HepG2 (cell line): Measurements from ENCODE around the gene SLC28A1. TPM values are rescaled to one million over a fixed set of nuclear protein-coding genes. Genes with fewer than 3 reads are reported as not detected.

Source experiments
- ARID3A ChIP-seq: IDR thresholded peaks from 2 replicates; pipeline ENCODE4 v1.6.1; 2012; ENCODE audit warnings: low read depth, low read length, improper control_type of control experiment
- ATRX ChIP-seq: sonication (generic); formaldehyde crosslinking; IDR thresholded peaks from 2 replicates; pipeline ENCODE4 v1.4.0; 2020; ENCODE audit warnings: missing genetic modification reagents, borderline replicate concordance
- CERS6 ChIP-seq: sonication (generic); formaldehyde crosslinking; IDR thresholded peaks from 2 replicates; pipeline ENCODE4 v1.5.0; 2020; ENCODE audit warnings: missing genetic modification reagents
- DRAP1 ChIP-seq: IDR thresholded peaks from 2 replicates; pipeline ENCODE4 v1.6.1; 2016; ENCODE audit warnings: missing genetic modification reagents, missing compliant biosample characterization
- HHEX ChIP-seq: IDR thresholded peaks from 2 replicates; pipeline ENCODE4 v1.6.1; 2016; ENCODE audit warnings: control low read depth
- HIVEP1 ChIP-seq: sonication (generic); formaldehyde crosslinking; IDR thresholded peaks from 2 replicates; pipeline ENCODE4 v1.4.0; 2020; ENCODE audit warnings: mild to moderate bottlenecking, missing genetic modification reagents
- HNRNPL ChIP-seq: fragments of 200-400 bp; formaldehyde crosslinking; IDR thresholded peaks from 2 replicates; pipeline ENCODE4 v1.6.1; 2017; ENCODE audit warnings: mild to moderate bottlenecking, low read depth, low read length
- HOXA3 ChIP-seq: sonication (generic); formaldehyde crosslinking; IDR thresholded peaks from 2 replicates; pipeline ENCODE4 v1.5.0; 2020; ENCODE audit warnings: missing genetic modification reagents
- JDP2 ChIP-seq: sonication (generic); formaldehyde crosslinking; IDR thresholded peaks from 2 replicates; pipeline ENCODE4 v1.8.1; 2022; ENCODE audit warnings: missing genetic modification reagents, borderline replicate concordance
- KLF13 ChIP-seq: sonication (generic); formaldehyde crosslinking; IDR thresholded peaks from 2 replicates; pipeline ENCODE4 v1.4.0; 2020; ENCODE audit warnings: mild to moderate bottlenecking, missing genetic modification reagents
- MAFF ChIP-seq: IDR thresholded peaks from 2 replicates; pipeline ENCODE4 v1.6.1; 2011; ENCODE audit warnings: low read depth, low read length, improper control_type of control experiment
- RFX3 ChIP-seq: IDR thresholded peaks from 2 replicates; pipeline ENCODE4 v1.6.1; 2016; ENCODE audit warnings: missing biosample characterization, missing genetic modification reagents
- SAFB2 ChIP-seq: sonication (generic); formaldehyde crosslinking; IDR thresholded peaks from 2 replicates; pipeline ENCODE4 v1.5.1; 2020; ENCODE audit warnings: missing genetic modification reagents, low read depth, mild to moderate bottlenecking, borderline replicate concordance
- TP53 ChIP-seq: sonication (generic); formaldehyde crosslinking; conservative IDR thresholded peaks from 2 replicates; pipeline ENCODE4 v1.4.0; 2020; ENCODE audit warnings: missing genetic modification reagents
- ZFP41 ChIP-seq: sonication (generic); formaldehyde crosslinking; IDR thresholded peaks from 2 replicates; pipeline ENCODE4 v1.4.0; 2020; ENCODE audit warnings: mild to moderate bottlenecking, missing genetic modification reagents, borderline replicate concordance
- ZFP91 ChIP-seq: sonication (generic); formaldehyde crosslinking; IDR thresholded peaks from 2 replicates; pipeline ENCODE4 v1.9.0; 2022; ENCODE audit warnings: missing genetic modification reagents, mild to moderate bottlenecking, borderline replicate concordance
- ZKSCAN5 ChIP-seq: sonication (generic); formaldehyde crosslinking; IDR thresholded peaks from 2 replicates; pipeline ENCODE4 v1.5.1; 2020; ENCODE audit warnings: mild to moderate bottlenecking, missing genetic modification reagents
- ZKSCAN8 ChIP-seq: IDR thresholded peaks from 2 replicates; pipeline ENCODE4 v1.6.1; 2016; ENCODE audit warnings: borderline replicate concordance, missing genetic modification reagents, missing compliant biosample characterization
- ZNF101 ChIP-seq: sonication (generic); formaldehyde crosslinking; IDR thresholded peaks from 2 replicates; pipeline ENCODE4 v1.4.0; 2020; ENCODE audit warnings: mild to moderate bottlenecking, low read depth, missing genetic modification reagents, borderline replicate concordance
- ZNF20 ChIP-seq: sonication (generic); formaldehyde crosslinking; IDR thresholded peaks from 2 replicates; pipeline ENCODE4 v1.4.0; 2020; ENCODE audit warnings: mild to moderate bottlenecking, moderate library complexity, missing genetic modification reagents
- ZNF670 ChIP-seq: sonication (generic); formaldehyde crosslinking; IDR thresholded peaks from 2 replicates; pipeline ENCODE4 v1.8.0; 2022; ENCODE audit warnings: mild to moderate bottlenecking, missing genetic modification reagents, borderline replicate concordance
- ZNF703 ChIP-seq: sonication (generic); formaldehyde crosslinking; IDR thresholded peaks from 2 replicates; pipeline ENCODE4 v1.5.1; 2020; ENCODE audit warnings: missing genetic modification reagents, mild to moderate bottlenecking, moderate library complexity, borderline replicate concordance
- ZNF879 ChIP-seq: sonication (generic); formaldehyde crosslinking; IDR thresholded peaks from 2 replicates; pipeline ENCODE4 v1.8.1; 2023; ENCODE audit warnings: missing genetic modification reagents
- polyA plus RNA-seq, 8 experiments: library from polyadenylated mRNA; depleted of rRNA in 3 of 8; stranded (reverse) in 7 of 8; unstranded in 1 of 8; fragments of >200 nt; fragmentation: Illumina TruSeq in 4 of 8; extraction: Trizol in 4 of 8; gene quantifications; 2 replicates each; pipeline versions ENCODE4 v1.2.1 to v1.2.3, GENCODE V29; 2011 to 2016; ENCODE audit warnings: low read depth in 4 of 8, missing spikeins in 1 of 8, mixed read lengths in 1 of 8; ENCODE audit not compliant: insufficient read depth in 1 of 8
- total RNA-seq, 5 experiments: library from RNA; depleted of rRNA; stranded (reverse); fragments of >200 nt; fragmentation: Illumina TruSeq; extraction: Trizol; gene quantifications; 2 replicates each; pipeline ENCODE4 v1.2.3, GENCODE V29; 2016; ENCODE audit warnings: low read depth in 1 of 5

SLC28A1 gene
- total and polyA plus RNA-seq, 2 of the 13 experiments (the other 11 are each of a cell fraction or from before 2014, with no cell fraction given): 0.31 to 5.8 TPM

GRCh38 chr15:84981054-84981710 lies 96.7 kb downstream of the SLC28A1 start (continued):
- no peak for TF ChIP-seq ARID3A
- no peak for TF ChIP-seq ZNF879 (CRISPR knock-in tag)
- TF ChIP-seq ZFP41: no peak
- TF ChIP-seq KLF13 (CRISPR knock-in tag): no peak; the same call in 1 of the 2 replicates
- TF ChIP-seq ZFP91 (CRISPR knock-in tag): peak; percentile 61
- no peak for TF ChIP-seq ZKSCAN5 (CRISPR knock-in tag)
- no peak for TF ChIP-seq CERS6 (CRISPR knock-in tag)
- TF ChIP-seq ZKSCAN8 (CRISPR knock-in tag): peak; percentile 68; the same call in 1 of the 2 replicates
- peak; percentile 85 for TF ChIP-seq ZNF670
- TF ChIP-seq ZNF101 (CRISPR knock-in tag): no peak
- no peak for TF ChIP-seq HNRNPL
- TF ChIP-seq HOXA3: peak; percentile 82
- TF ChIP-seq ZNF20 (CRISPR knock-in tag): no peak
- no peak for TF ChIP-seq TP53 (CRISPR knock-in tag)
- TF ChIP-seq DRAP1 (CRISPR knock-in tag): peak; percentile 23; the same call in 1 of the 2 replicates
- peak; percentile 80; the same call in 1 of the 2 replicates for TF ChIP-seq SAFB2 (CRISPR knock-in tag)
- TF ChIP-seq MAFF: no peak
- no peak for TF ChIP-seq HHEX (CRISPR knock-in tag)
- no peak for TF ChIP-seq RFX3 (CRISPR knock-in tag)
- no peak for TF ChIP-seq ZNF703 (CRISPR knock-in tag)
- TF ChIP-seq ATRX (CRISPR knock-in tag): no peak
- TF ChIP-seq HIVEP1 (CRISPR knock-in tag): peak; percentile 89
- no peak for TF ChIP-seq JDP2 (CRISPR knock-in tag)
